ENCODE measurements around the gene MGAT5. TPM values are rescaled to one million over a fixed set of nuclear protein-coding genes. Genes with fewer than 3 reads are reported as not detected.

MGAT5 gene
- total and polyA plus RNA-seq, 3 experiments from 2014 or later, result 6.4 to 42.4 (median 40.9) TPM

DNA sequence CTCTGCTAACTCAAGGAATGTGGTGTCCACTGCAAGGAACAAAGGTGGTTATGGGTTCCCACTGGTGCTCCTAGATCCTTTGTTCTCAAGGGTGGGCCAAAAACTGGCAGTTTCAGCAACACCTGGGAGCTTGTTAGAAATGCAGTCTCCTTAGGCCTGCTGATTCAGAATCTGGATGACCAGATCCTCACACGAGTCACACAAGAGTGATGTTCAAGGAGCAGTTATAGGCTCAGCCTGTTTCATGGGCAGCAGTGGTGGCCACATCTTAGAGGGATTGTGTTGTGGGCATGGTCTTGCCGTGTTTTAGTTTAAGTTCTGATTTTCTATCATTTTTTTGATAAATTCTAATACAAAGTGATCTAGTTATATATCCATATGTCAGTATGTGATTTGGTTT is 28.7 kb upstream of the MGAT5 start:
- CTCF ChIA-PET, result interaction anchor here (0.9 to 7.3 kb wide), 2 partner anchors 9 to 19 kb away, joined by 5 to 49 read pairs; no protein-coding TSS in a partner anchor
- Histone ChIP-seq H3K4me1 (ENCODE audit: insufficient read depth, low read length) (peaks cover 2% of the 10 kb centered on the region), H3K27me3 (ENCODE audit: insufficient read depth, low read length, poor library complexity, severe bottlenecking) (no peaks in the 10 kb centered on the region), H3K36me3 (ENCODE audit: insufficient read depth, low read length) (no peaks in the 10 kb centered on the region), H3K27ac (ENCODE audit: low read depth, low read length) (no peak overlapping the region), H3K4me3 (ENCODE audit: low read length) (no peak overlapping the region), H3K9me3 (ENCODE audit: low read length) (peaks cover 8% of the 10 kb centered on the region)
- peaks cover 2 to 15% (median 6%) of the 10 kb centered on the region in 3 donors for H3K36me3 Mint-ChIP-seq
- no peaks in the 10 kb centered on the region for H3K27me3 Mint-ChIP-seq
- no peak for DNase-seq
- POLR2A ChIA-PET, result interaction anchor here (0.6 kb wide), 2 partner anchors 20 to 75 kb away, joined by 3 to 6 read pairs; no protein-coding TSS in a partner anchor
- peaks cover 51 to 84% (median 79%) of the 10 kb centered on the region in 3 donors for H3K4me1 Mint-ChIP-seq
- H3K27ac Mint-ChIP-seq, result no peak overlapping the region
- no peak overlapping the region for H3K4me3 Mint-ChIP-seq
- peaks cover 4 to 14% (median 9%) of the 10 kb centered on the region in 5 donors for H3K9me3 Mint-ChIP-seq

DNA sequence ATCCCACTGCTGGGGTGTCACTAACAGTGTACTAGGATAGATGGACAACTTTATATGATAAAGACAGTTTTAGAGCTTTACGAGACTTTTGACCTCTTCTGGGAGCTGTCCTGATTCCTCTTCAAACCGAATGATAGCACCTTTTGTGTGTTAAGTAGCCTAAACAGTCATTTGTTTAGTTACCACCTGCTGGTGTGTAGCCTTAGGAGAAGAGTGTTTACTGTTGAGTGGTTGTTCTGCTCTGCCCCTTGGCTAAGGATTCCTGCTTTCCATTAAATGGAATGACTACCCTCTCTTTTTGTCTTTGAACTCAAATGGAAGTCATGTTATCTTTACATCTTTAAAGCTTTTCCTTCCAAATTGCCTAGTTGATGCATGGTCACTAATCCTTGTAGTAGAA is 28.0 kb upstream of the MGAT5 start:
- H3K27ac ChIP-seq (ENCODE audit: low read depth, low read length), result no peak overlapping the region
- peaks cover 50 to 84% (median 79%) of the 10 kb centered on the region in 3 donors for H3K4me1 Mint-ChIP-seq
- POLR2A ChIA-PET, result no interaction called here
- H3K4me1 ChIP-seq (ENCODE audit: insufficient read depth, low read length), result peaks cover 2% of the 10 kb centered on the region
- peaks cover 8% of the 10 kb centered on the region for H3K9me3 ChIP-seq (ENCODE audit: low read length)
- H3K9me3 Mint-ChIP-seq, result peaks cover 4 to 14% (median 9%) of the 10 kb centered on the region in 5 donors
- H3K4me3 ChIP-seq (ENCODE audit: low read length), result no peak overlapping the region
- peaks cover 2 to 15% (median 6%) of the 10 kb centered on the region in 3 donors for H3K36me3 Mint-ChIP-seq
- H3K4me3 Mint-ChIP-seq, result no peak overlapping the region
- H3K27me3 ChIP-seq (ENCODE audit: insufficient read depth, low read length, poor library complexity, severe bottlenecking), result no peaks in the 10 kb centered on the region
- no peaks in the 10 kb centered on the region for H3K27me3 Mint-ChIP-seq
- H3K27ac Mint-ChIP-seq, result peak overlapping the region in 2 of 8 donors; percentile 5 to 66
- CTCF ChIA-PET, result interaction anchor here (4.1 to 7.3 kb wide), 2 partner anchors 18 kb away, joined by 11 to 49 read pairs; no protein-coding TSS in a partner anchor
- no peak for DNase-seq
- H3K36me3 ChIP-seq (ENCODE audit: insufficient read depth, low read length), result no peaks in the 10 kb centered on the region

DNA sequence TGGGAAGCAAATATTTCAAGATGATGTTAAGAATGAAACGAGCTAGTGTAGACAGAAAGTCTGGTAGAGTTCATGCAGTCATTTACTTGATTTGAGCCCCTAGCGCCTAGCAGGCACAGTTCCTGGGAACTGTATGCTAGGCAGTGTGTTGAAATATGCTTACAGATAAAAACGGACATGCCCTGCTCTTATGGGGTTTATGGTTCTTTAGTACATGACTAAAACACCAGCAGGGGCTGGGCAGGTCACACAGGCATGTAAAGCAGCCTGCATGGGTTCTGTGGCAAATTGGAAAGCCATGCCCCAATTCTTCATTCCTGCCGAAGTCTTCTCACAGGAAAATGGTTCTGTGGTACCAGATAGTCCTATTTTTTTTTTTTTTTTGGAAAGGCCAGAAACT is 27.3 kb upstream of the MGAT5 start:
- POLR2A ChIA-PET, result no interaction called here
- CTCF ChIA-PET, result interaction anchor here (1.1 to 7.3 kb wide), 5 partner anchors 12 to 108 kb away, joined by 3 to 49 read pairs (median 5); no protein-coding TSS in a partner anchor

DNA sequence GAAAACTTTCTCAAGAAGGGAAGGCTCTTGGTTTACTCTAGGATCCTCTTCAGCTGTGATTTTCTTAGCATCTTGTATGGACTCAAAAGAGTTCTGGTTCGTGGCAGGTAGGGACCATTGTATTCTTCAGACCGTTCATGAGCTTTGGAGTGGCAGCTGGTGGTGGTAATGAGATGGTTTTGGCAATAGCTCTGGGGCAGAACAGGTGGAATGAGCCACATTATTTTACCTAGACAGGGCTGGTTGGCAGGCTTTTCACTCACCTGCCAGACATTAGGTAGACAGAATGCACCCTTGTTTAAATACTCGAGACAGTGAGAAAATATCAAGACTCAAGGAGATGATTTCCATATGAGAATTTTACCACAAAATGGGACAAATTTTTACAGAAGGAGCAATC is 26.2 kb upstream of the MGAT5 start:
- Mint-ChIP-seq H3K36me3 (peaks cover 2 to 15% (median 6%) of the 10 kb centered on the region in 3 donors), H3K27ac (peak overlapping the region; percentile 12 to 68 (median 34)), H3K27me3 (no peaks in the 10 kb centered on the region), H3K9me3 (peaks cover 4 to 14% (median 9%) of the 10 kb centered on the region in 5 donors), H3K4me3 (no peak overlapping the region), H3K4me1 (peaks cover 61 to 89% (median 88%) of the 10 kb centered on the region in 3 donors)
- H3K27ac ChIP-seq (ENCODE audit: low read depth, low read length), result no peak overlapping the region
- ChIA-PET POLR2A (no interaction called here), CTCF (interaction anchor here (0.6 to 7.3 kb wide), 7 partner anchors 11 to 973 kb away, joined by 3 to 49 read pairs (median 4); no protein-coding TSS in a partner anchor)
- H3K9me3 ChIP-seq (ENCODE audit: low read length), result peaks cover 8% of the 10 kb centered on the region
- DNase-seq, result no peak
- no peaks in the 10 kb centered on the region for H3K27me3 ChIP-seq (ENCODE audit: insufficient read depth, low read length, poor library complexity, severe bottlenecking)
- no peaks in the 10 kb centered on the region for H3K36me3 ChIP-seq (ENCODE audit: insufficient read depth, low read length)
- H3K4me1 ChIP-seq (ENCODE audit: insufficient read depth, low read length), result peaks cover 21% of the 10 kb centered on the region
- H3K4me3 ChIP-seq (ENCODE audit: low read length), result no peak overlapping the region

More for the DNA sequence above, 27.3 kb upstream of the MGAT5 start:
- Mint-ChIP-seq H3K36me3 (peaks cover 2 to 15% (median 6%) of the 10 kb centered on the region in 3 donors), H3K4me3 (peak overlapping the region in 1 of 7 donors; percentile 22), H3K27me3 (no peaks in the 10 kb centered on the region), H3K9me3 (peaks cover 4 to 14% (median 9%) of the 10 kb centered on the region in 5 donors), H3K4me1 (peaks cover 50 to 84% (median 79%) of the 10 kb centered on the region in 3 donors), H3K27ac (peak overlapping the region in 1 of 8 donors; percentile 16)
- Histone ChIP-seq H3K27ac (ENCODE audit: low read depth, low read length) (no peak overlapping the region), H3K4me1 (ENCODE audit: insufficient read depth, low read length) (peaks cover 10% of the 10 kb centered on the region), H3K27me3 (ENCODE audit: insufficient read depth, low read length, poor library complexity, severe bottlenecking) (no peaks in the 10 kb centered on the region), H3K9me3 (ENCODE audit: low read length) (peaks cover 8% of the 10 kb centered on the region), H3K4me3 (ENCODE audit: low read length) (no peak overlapping the region), H3K36me3 (ENCODE audit: insufficient read depth, low read length) (no peaks in the 10 kb centered on the region)
- DNase-seq, result no peak

DNA sequence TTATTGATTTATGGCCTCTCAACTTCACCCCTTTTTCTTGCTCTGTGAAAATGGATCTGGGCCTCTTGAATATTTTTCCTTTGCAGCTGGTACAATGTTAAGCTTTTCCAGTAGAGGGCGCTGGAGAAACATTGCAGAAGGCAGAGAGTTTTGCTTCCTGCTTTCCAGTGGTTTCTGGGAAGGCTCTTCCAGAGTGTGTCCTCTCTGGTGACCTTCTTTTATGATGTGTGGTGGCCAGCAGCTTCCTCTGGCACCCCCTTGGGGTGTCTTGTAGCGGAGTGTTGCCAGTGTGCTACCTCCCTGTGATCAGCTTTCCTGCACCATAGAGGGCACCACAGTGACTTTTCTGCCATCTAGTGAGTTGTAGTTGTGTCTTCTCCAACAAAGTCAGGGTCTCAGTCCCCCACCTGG is 25.4 kb upstream of the MGAT5 start:
- H3K27ac ChIP-seq (ENCODE audit: low read depth, low read length), result no peak overlapping the region
- Mint-ChIP-seq H3K4me3 (no peak overlapping the region), H3K9me3 (peaks cover 4 to 14% (median 9%) of the 10 kb centered on the region in 5 donors), H3K4me1 (peaks cover 69 to 93% (median 92%) of the 10 kb centered on the region in 3 donors), H3K27me3 (no peaks in the 10 kb centered on the region), H3K27ac (no peak overlapping the region), H3K36me3 (peaks cover 2 to 15% (median 6%) of the 10 kb centered on the region in 3 donors)
- no peak for DNase-seq
- POLR2A ChIA-PET, result no interaction called here
- CTCF ChIA-PET, result interaction anchor here (1.2 to 7.3 kb wide), 4 partner anchors 10 to 47 kb away, joined by 3 to 49 read pairs (median 10); no protein-coding TSS in a partner anchor
- H3K36me3 ChIP-seq (ENCODE audit: insufficient read depth, low read length), result no peaks in the 10 kb centered on the region
- H3K27me3 ChIP-seq (ENCODE audit: insufficient read depth, low read length, poor library complexity, severe bottlenecking), result no peaks in the 10 kb centered on the region
- peaks cover 8% of the 10 kb centered on the region for H3K9me3 ChIP-seq (ENCODE audit: low read length)
- H3K4me3 ChIP-seq (ENCODE audit: low read length), result no peak overlapping the region
- H3K4me1 ChIP-seq (ENCODE audit: insufficient read depth, low read length), result peaks cover 29% of the 10 kb centered on the region

DNA sequence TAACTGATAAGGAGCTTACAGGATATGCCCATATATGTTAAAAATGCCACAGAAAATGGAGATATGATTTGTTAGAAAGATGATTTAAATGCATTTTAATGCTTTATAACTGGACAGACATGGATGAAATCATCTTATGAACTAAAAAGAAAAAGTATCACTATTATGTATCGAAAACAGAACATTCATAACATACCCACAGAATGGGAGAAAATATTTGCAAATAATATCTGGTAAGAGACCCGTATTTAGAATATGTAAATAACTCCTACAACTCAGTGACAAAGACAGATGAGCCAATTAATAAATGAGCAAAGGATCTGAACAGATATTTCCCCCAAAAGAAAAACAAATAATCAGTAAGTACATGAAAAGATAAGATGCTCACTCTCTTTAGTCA is 24.3 kb upstream of the MGAT5 start:
- no peaks in the 10 kb centered on the region for H3K27me3 ChIP-seq (ENCODE audit: insufficient read depth, low read length, poor library complexity, severe bottlenecking)
- ChIA-PET CTCF (interaction anchor here (2.8 to 7.3 kb wide), 3 partner anchors 11 to 22 kb away, joined by 9 to 49 read pairs (median 11); no protein-coding TSS in a partner anchor), POLR2A (no interaction called here)
- no peaks in the 10 kb centered on the region for H3K36me3 ChIP-seq (ENCODE audit: insufficient read depth, low read length)
- no peak overlapping the region for H3K4me3 ChIP-seq (ENCODE audit: low read length)
- H3K9me3 ChIP-seq (ENCODE audit: low read length), result peaks cover 8% of the 10 kb centered on the region
- Mint-ChIP-seq H3K27me3 (no peaks in the 10 kb centered on the region), H3K27ac (peak overlapping the region in 7 of 8 donors; percentile 1 to 81 (median 51)), H3K36me3 (peaks cover 2 to 15% (median 6%) of the 10 kb centered on the region in 3 donors), H3K4me3 (peak overlapping the region in 2 of 7 donors; percentile 32 to 44), H3K4me1 (peaks cover 78 to 94% (median 93%) of the 10 kb centered on the region in 3 donors), H3K9me3 (peaks cover 4 to 14% (median 9%) of the 10 kb centered on the region in 5 donors)
- peaks cover 39% of the 10 kb centered on the region for H3K4me1 ChIP-seq (ENCODE audit: insufficient read depth, low read length)
- no peak overlapping the region for H3K27ac ChIP-seq (ENCODE audit: low read depth, low read length)
- DNase-seq, result no peak

DNA sequence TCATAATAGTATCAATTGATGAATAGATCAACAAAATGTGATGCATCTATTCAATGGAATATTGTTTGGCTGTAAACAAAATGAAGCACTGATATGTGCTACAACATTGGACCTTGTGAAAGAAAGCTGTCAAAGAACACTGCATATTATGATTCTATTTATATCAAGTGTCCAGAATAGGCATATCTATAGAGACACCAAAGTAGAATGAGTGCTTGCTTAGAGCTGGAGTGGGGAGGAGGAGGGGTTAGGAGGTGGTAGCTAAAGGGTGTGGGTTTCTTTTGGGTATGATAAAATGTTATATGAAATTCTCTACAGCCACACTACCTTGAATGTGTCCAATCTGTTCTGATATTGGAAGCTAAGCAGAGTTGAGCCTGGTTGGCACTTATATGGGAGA is 23.0 kb upstream of the MGAT5 start:
- no peak for DNase-seq
- H3K9me3 Mint-ChIP-seq, result peaks cover 4 to 14% (median 9%) of the 10 kb centered on the region in 5 donors
- Histone ChIP-seq H3K27ac (ENCODE audit: low read depth, low read length) (no peak overlapping the region), H3K9me3 (ENCODE audit: low read length) (peaks cover 8% of the 10 kb centered on the region), H3K36me3 (ENCODE audit: insufficient read depth, low read length) (no peaks in the 10 kb centered on the region), H3K4me3 (ENCODE audit: low read length) (no peak overlapping the region), H3K27me3 (ENCODE audit: insufficient read depth, low read length, poor library complexity, severe bottlenecking) (no peaks in the 10 kb centered on the region), H3K4me1 (ENCODE audit: insufficient read depth, low read length) (peaks cover 53% of the 10 kb centered on the region)
- H3K4me1 Mint-ChIP-seq, result peaks cover 86 to 97% (median 97%) of the 10 kb centered on the region in 3 donors
- CTCF ChIA-PET, result interaction anchor here (0.9 to 7.3 kb wide), 5 partner anchors 12 to 111 kb away, joined by 3 to 49 read pairs (median 9); partner anchors contain the start of gene MGAT5
- H3K36me3 Mint-ChIP-seq, result peaks cover 2 to 15% (median 6%) of the 10 kb centered on the region in 3 donors
- H3K27ac Mint-ChIP-seq, result peak overlapping the region; percentile 30 to 94 (median 74)
- no peaks in the 10 kb centered on the region for H3K27me3 Mint-ChIP-seq
- POLR2A ChIA-PET, result no interaction called here
- H3K4me3 Mint-ChIP-seq, result peak overlapping the region in 3 of 7 donors; percentile 15 to 33 (median 30)

Data from CD8-positive, alpha-beta memory T cell (primary cell).